NT2/D1 (cell line): ENCODE results near the gene CENPS.

Experiments
- YY1 ChIP-seq: IDR thresholded peaks from 2 replicates; pipeline ENCODE4 v1.6.1; 2011; ENCODE audit not compliant: insufficient read length, insufficient read depth
- ZNF274 ChIP-seq: IDR thresholded peaks from 2 replicates; pipeline ENCODE4 v1.6.1; 2011; ENCODE audit warnings: mild to moderate bottlenecking, low read depth, low read length

- TF ChIP-seq ZNF274 = no peak
- TF ChIP-seq YY1 = peak; percentile 17
These were observed 31.3 kb upstream of the CENPS start, which contains the start of gene PGD for GRCh38 chr1:10398734-10399443.
